Esophagus muscularis mucosa (tissue), 4 donors: ENCODE data around the gene TPM4.

ENCODE experiments used
- EP300 ChIP-seq: sonication (generic); formaldehyde crosslinking; IDR thresholded peaks from one replicate; pipeline ENCODE4 v1.6.1; 2017; ENCODE audit warnings: antibody characterized with exemption
- POLR2A ChIP-seq: fragments of 450-650 bp; IDR thresholded peaks from one replicate; pipeline ENCODE4 v1.6.1; 2017; ENCODE audit warnings: antibody characterized with exemption, moderate library complexity, mild to moderate bottlenecking, low read depth
- POLR2AphosphoS5 ChIP-seq, 2 donors: sonication (generic); formaldehyde crosslinking; IDR thresholded peaks; one replicate each; pipeline ENCODE4 v1.6.1; 2017; ENCODE audit warnings: antibody characterized with exemption in 2 of 2
- TF ChIP-seq, protein P1 (sequence below), 3 experiments: fragments of 200-600 bp in 2 of 3; fragments of 450-650 bp in 1 of 3; sonication (generic) in 2 of 3; IDR thresholded peaks; one replicate each; pipeline ENCODE4 v1.5.1; 2017 to 2019; ENCODE audit warnings: antibody characterized with exemption in 3 of 3, mild to moderate bottlenecking in 2 of 3, moderate library complexity in 1 of 3

DNA sequence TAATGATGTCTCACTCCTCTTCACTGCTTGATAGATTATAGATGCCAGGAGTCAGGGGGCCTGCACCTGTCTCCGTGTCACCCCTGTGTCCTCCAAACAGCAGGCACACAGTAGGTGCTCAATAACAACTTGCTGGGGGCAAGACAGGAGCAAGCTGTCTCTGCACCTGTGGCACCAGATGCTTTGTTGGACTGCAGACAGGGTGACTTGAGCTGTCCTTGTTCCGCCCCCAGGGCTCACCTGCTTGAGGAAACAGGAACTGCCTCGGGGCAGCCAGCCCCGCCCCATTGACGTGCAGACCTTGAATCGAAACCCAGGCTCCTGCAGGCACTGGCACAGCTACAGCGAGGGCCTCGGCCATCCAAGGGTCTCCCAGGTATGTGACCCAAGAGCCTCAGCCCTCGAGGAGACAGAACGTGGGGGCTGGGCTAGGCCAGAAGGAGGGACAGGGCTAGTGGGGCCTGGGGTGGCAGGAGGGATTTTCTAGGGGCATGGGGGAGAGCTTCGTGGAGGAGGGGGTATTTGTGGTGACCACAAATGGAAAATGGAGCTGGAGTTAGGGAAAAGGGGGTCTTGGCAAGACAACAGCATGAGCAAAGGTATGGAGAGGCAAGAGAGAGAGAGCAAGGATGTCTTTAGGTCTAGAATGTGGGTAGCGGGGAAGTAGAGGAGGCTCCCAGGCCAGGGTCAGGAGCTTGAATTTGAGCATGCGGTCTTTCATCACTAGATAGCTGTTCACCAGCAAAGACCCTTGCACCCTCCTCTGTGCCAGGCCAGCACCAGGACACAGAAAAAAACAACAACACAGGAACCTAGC is 67.3 kb downstream of the TPM4 start, which contains the start of gene HSH2D:
- TF ChIP-seq, protein P1, sequence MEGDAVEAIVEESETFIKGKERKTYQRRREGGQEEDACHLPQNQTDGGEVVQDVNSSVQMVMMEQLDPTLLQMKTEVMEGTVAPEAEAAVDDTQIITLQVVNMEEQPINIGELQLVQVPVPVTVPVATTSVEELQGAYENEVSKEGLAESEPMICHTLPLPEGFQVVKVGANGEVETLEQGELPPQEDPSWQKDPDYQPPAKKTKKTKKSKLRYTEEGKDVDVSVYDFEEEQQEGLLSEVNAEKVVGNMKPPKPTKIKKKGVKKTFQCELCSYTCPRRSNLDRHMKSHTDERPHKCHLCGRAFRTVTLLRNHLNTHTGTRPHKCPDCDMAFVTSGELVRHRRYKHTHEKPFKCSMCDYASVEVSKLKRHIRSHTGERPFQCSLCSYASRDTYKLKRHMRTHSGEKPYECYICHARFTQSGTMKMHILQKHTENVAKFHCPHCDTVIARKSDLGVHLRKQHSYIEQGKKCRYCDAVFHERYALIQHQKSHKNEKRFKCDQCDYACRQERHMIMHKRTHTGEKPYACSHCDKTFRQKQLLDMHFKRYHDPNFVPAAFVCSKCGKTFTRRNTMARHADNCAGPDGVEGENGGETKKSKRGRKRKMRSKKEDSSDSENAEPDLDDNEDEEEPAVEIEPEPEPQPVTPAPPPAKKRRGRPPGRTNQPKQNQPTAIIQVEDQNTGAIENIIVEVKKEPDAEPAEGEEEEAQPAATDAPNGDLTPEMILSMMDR (IDR thresholded peaks at IDR 0.05): no peak
- no peak for TF ChIP-seq POLR2A
- TF ChIP-seq POLR2AphosphoS5 (IDR thresholded peaks at IDR 0.05): no peak
- TF ChIP-seq EP300: no peak
